Activated naive CD8-positive, alpha-beta T cell treated with anti-CD3 and anti-CD28 coated beads, Interleukin-2, amount 50 U/mL, for 16 hours (primary cell): ENCODE measurements around the gene TOMM22.

Source experiments
- DNase-seq: peaks from one replicate; pipeline ENCODE4 v3.0.0-alpha.2; 2020; ENCODE audit warnings: low read depth, low spot score

TOMM22 gene

DNA sequence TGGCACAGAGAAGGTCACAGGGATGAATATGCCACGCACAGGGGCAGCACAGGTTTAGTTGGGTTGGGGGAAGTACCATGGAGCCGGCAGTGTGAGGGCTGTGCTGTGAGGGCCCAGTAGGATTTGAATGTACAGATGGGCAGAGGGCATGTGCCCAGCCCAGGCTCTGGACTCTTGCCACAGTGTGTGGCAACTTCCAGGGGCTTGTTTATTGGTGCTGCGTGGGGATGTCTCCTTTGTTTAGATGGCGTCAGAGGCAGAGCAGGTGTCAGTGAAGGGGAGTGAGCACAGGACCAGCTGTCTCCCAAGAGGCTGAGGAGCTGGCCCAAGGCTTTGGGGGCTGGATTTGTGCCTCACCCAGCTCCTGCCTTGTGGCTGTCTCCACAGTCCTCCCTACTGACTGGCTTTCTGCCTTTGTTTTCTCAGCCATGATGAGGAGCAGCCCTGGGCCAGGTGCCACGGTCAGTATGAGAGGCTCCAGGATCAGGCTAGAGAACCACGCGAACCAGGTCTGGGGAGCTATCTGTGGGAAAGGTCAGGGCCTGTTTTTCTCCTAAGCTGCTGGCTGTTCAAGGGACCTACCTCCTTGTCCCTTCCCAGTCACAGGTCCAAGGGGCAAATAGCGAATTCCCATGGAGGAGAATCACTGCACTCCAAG lies 52.1 kb downstream of the TOMM22 start:
- no peak for DNase-seq

DNA sequence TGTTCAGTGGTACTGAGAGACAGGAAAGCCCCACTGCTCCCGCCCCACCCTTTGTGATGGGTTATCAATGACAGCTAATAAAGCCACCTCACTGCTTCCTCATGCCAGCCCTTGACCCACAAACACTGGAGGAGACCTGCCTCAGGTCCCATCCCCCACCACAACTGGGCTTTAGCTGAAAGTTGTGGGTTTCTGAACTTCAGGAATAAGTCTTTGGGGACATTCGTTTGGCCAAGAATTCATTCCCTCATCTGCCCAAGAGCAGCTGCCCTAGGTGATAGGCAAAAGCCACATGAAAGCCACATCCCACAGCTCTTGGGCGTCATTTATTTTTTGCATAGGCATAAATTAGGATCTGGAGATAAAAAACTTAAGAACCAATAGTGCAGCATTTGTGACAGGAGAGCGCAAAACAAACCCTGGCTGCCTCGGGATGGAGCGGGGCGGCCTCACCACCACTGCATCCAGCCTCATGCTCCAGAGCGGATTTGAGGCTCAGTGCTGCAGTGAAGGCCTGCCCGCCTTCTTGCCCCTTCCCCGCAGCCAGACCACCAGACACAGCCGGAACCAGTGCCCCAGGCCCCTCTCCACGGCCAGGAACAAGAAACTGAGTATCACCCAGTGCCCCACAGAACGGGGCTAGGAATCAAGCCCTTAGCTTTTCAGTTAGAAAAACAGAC lies 52.8 kb downstream of the TOMM22 start:
- no peak for DNase-seq
